K562 (cell line): Measurements from ENCODE around the gene C3orf80.

ENCODE experiments used
- AFF1 ChIP-seq, 2 experiments: fragments of 450-650 bp; IDR thresholded peaks; 2 replicates each; pipeline ENCODE4 v1.6.1; 2018; ENCODE audit warnings: mild to moderate bottlenecking in 2 of 2, low read depth in 1 of 2; ENCODE audit not compliant: partially characterized antibody in 2 of 2
- BACH1 ChIP-seq: fragments of 200-800 bp; sonication (Bioruptor generic); IDR thresholded peaks from 2 replicates; pipeline ENCODE4 v1.6.1; 2016; ENCODE audit warnings: missing genetic modification characterization, missing compliant biosample characterization
- GATA2 ChIP-seq: sonication (generic); formaldehyde crosslinking; IDR thresholded peaks from 2 replicates; pipeline ENCODE4 v1.4.0; 2020; ENCODE audit warnings: mild to moderate bottlenecking, missing genetic modification reagents
- JUN ChIP-seq, 2 experiments: sonication (generic) in 1 of 2; formaldehyde crosslinking in 1 of 2; IDR thresholded peaks; 2 replicates each; pipeline versions ENCODE4 v1.6.1 to v1.8.0; 2012 to 2022; ENCODE audit warnings: borderline replicate concordance in 2 of 2, mild to moderate bottlenecking in 2 of 2, improper control_type of control experiment in 1 of 2, low read depth in 1 of 2, low read length in 1 of 2, missing genetic modification reagents in 1 of 2
- KDM1A ChIP-seq, 2 experiments: fragments of 450-650 bp; IDR thresholded peaks; 2 replicates each; pipeline ENCODE4 v1.6.1; 2016; ENCODE audit warnings: mild to moderate bottlenecking in 2 of 2
- RAD21 ChIP-seq, 2 experiments: fragments of 250-450 bp in 1 of 2; fragments of 450-650 bp in 1 of 2; sonication (Bioruptor Pico) in 1 of 2; formaldehyde crosslinking in 1 of 2; IDR thresholded peaks in 1 of 2; conservative IDR thresholded peaks in 1 of 2; 2 replicates each; pipeline versions ENCODE4 v1.4.0 to v1.8.0; 2020 to 2022; ENCODE audit warnings: mild to moderate bottlenecking in 2 of 2, moderate library complexity in 1 of 2
- SOX6 ChIP-seq: fragments of 450-650 bp; IDR thresholded peaks from 2 replicates; pipeline ENCODE4 v1.6.1; 2014; ENCODE audit warnings: mild to moderate bottlenecking
- U2AF1 ChIP-seq: fragments of 200-400 bp; formaldehyde crosslinking; optimal IDR thresholded peaks from 2 replicates; pipeline ENCODE3; 2017; ENCODE audit warnings: mild to moderate bottlenecking, low read depth, low read length, moderate library complexity
- ZNF143 ChIP-seq: sonication (generic); formaldehyde crosslinking; IDR thresholded peaks from 2 replicates; pipeline ENCODE4 v1.9.0; 2022; ENCODE audit warnings: mild to moderate bottlenecking, missing genetic modification reagents

- no peak for TF ChIP-seq JUN (IDR thresholded peaks at IDR 0.05; ENCODE audit: borderline replicate concordance, low read depth, low read length)
- no peak; the same call in 1 of the 2 replicates for TF ChIP-seq JUN (CRISPR knock-in tag; IDR thresholded peaks at IDR 0.05; ENCODE audit: borderline replicate concordance)
- no peak for TF ChIP-seq BACH1 (tag)
- TF ChIP-seq GATA2: no peak
- no peak for TF ChIP-seq U2AF1
- TF ChIP-seq ZNF143 (CRISPR knock-in tag): no peak
- TF ChIP-seq KDM1A (IDR thresholded peaks at IDR 0.05): no peak
- TF ChIP-seq AFF1 (IDR thresholded peaks at IDR 0.05; ENCODE audit: low read depth in 1 of 2, partially characterized antibody in 2 of 2): no peak
- no peak; a peak in 2 of 4 replicates for TF ChIP-seq RAD21 (CRISPR knock-in tag; conservative IDR thresholded peaks at IDR 0.05 in 1 of 2, IDR thresholded peaks at IDR 0.05 in 1 of 2)
- no peak for TF ChIP-seq SOX6
Observed at GRCh38 chr3:160225176-160226025, at the start of gene C3orf80.
